C4-2B (cell line): ENCODE data around the gene KIF5B.

Experiments
- ZFX ChIP-seq: fragments of 450-650 bp; IDR thresholded peaks from 2 replicates; pipeline ENCODE4 v1.6.1; 2017
- TF ChIP-seq, protein P1 (sequence below): fragments of 450-650 bp; conservative IDR thresholded peaks from 2 replicates; pipeline ENCODE4 v1.5.1; 2017; ENCODE audit warnings: mild to moderate bottlenecking

DNA sequence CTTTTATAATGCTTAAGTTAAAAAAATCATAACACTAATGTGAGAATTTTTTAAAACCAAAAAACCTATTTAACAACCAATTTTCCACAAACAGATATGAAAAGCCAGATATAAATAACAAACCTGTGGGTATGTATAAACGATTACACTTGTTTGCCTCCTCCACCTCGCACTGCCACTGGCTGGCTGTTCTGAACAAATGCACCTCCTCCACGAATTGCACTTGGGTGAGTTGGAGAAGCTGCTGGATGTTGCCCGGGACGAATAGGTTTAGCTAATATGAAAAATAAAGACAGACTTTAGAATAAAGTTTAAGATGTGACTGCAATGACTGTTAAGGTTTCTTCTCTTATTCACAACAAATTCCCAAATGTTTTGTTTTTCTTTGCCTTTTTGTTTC, 40.8 kb downstream of the KIF5B start:
- TF ChIP-seq, protein P1, sequence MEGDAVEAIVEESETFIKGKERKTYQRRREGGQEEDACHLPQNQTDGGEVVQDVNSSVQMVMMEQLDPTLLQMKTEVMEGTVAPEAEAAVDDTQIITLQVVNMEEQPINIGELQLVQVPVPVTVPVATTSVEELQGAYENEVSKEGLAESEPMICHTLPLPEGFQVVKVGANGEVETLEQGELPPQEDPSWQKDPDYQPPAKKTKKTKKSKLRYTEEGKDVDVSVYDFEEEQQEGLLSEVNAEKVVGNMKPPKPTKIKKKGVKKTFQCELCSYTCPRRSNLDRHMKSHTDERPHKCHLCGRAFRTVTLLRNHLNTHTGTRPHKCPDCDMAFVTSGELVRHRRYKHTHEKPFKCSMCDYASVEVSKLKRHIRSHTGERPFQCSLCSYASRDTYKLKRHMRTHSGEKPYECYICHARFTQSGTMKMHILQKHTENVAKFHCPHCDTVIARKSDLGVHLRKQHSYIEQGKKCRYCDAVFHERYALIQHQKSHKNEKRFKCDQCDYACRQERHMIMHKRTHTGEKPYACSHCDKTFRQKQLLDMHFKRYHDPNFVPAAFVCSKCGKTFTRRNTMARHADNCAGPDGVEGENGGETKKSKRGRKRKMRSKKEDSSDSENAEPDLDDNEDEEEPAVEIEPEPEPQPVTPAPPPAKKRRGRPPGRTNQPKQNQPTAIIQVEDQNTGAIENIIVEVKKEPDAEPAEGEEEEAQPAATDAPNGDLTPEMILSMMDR, result no peak
- TF ChIP-seq ZFX, result no peak
